Glutamatergic neuron (in vitro differentiated cells): ENCODE data around the gene TYRO3. TPM values are rescaled to one million over a fixed set of nuclear protein-coding genes. Genes with fewer than 3 reads are reported as not detected.

Source experiments
- DNase-seq: peaks from one replicate; pipeline ENCODE4 v3.0.0; 2022
- H3K27ac Mint-ChIP-seq: one replicate; pipeline ENCODE4 v1.8.0; 2020; ENCODE audit warnings: mild to moderate bottlenecking, mixed read lengths, inconsistent platforms; ENCODE audit not compliant: unreplicated experiment
- H3K27me3 Mint-ChIP-seq: one replicate; pipeline ENCODE4 v1.8.0; 2020; ENCODE audit warnings: mild to moderate bottlenecking, moderate library complexity, mixed read lengths, inconsistent platforms; ENCODE audit not compliant: unreplicated experiment
- H3K36me3 Mint-ChIP-seq: one replicate; pipeline ENCODE4 v1.8.0; 2020; ENCODE audit warnings: mild to moderate bottlenecking, mixed read lengths, inconsistent platforms; ENCODE audit not compliant: unreplicated experiment
- H3K4me1 Mint-ChIP-seq: one replicate; pipeline ENCODE4 v1.8.0; 2020; ENCODE audit warnings: mild to moderate bottlenecking, low read depth, mixed read lengths, inconsistent platforms; ENCODE audit not compliant: unreplicated experiment
- H3K4me3 Mint-ChIP-seq: one replicate; pipeline ENCODE4 v1.8.0; 2020; ENCODE audit warnings: mild to moderate bottlenecking, mixed read lengths, inconsistent platforms; ENCODE audit not compliant: unreplicated experiment
- H3K9me3 Mint-ChIP-seq: one replicate; pipeline ENCODE4 v1.8.0; 2020; ENCODE audit warnings: mild to moderate bottlenecking, moderate library complexity, mixed read lengths, inconsistent platforms; ENCODE audit not compliant: unreplicated experiment
- CTCF ChIP-seq: fragments of 200-600 bp; sonication (generic); IDR thresholded peaks from one replicate; pipeline ENCODE4 v1.5.0; 2021; ENCODE audit not compliant: partially characterized antibody, unreplicated experiment
- total RNA-seq: library from RNA; stranded (reverse); fragmentation: NEBNext Ultra II Directional; extraction: Animal tissue kit (Norgen Biotek cat#: 25700); gene quantifications from one replicate; pipeline ENCODE4 v1.2.1, GENCODE V29; 2021; ENCODE audit not compliant: unreplicated experiment

Gene TYRO3
- total RNA-seq, 1 donor from 2014 or later = 5.1 TPM

GRCh38 chr15:41564286-41564959, 5.4 kb downstream of the TYRO3 start:
- peak; percentile 62 for DNase-seq
- Mint-ChIP-seq H3K4me1 (peaks cover 25% of the 10 kb centered on the region), H3K9me3 (no peaks in the 10 kb centered on the region), H3K27ac (no peak overlapping the region), H3K36me3 (no peaks in the 10 kb centered on the region), H3K4me3 (peak overlapping the region; percentile 61), H3K27me3 (peaks cover 12% of the 10 kb centered on the region)
- TF ChIP-seq CTCF = no peak

GRCh38 chr15:41564960-41565502, 6.0 kb downstream of the TYRO3 start:
- no peaks in the 10 kb centered on the region for H3K36me3 Mint-ChIP-seq
- no peak for TF ChIP-seq CTCF
- DNase-seq = no peak
- peaks cover 11% of the 10 kb centered on the region for H3K27me3 Mint-ChIP-seq
- H3K4me1 Mint-ChIP-seq = peaks cover 25% of the 10 kb centered on the region
- peak overlapping the region; percentile 61 for H3K4me3 Mint-ChIP-seq
- no peak overlapping the region for H3K27ac Mint-ChIP-seq
- no peaks in the 10 kb centered on the region for H3K9me3 Mint-ChIP-seq

- no peaks in the 10 kb centered on the region for H3K9me3 Mint-ChIP-seq
- no peaks in the 10 kb centered on the region for H3K36me3 Mint-ChIP-seq
- no peak for DNase-seq
- TF ChIP-seq CTCF = no peak
- no peak overlapping the region for H3K27ac Mint-ChIP-seq
- H3K4me1 Mint-ChIP-seq = peaks cover 25% of the 10 kb centered on the region
- no peak overlapping the region for H3K4me3 Mint-ChIP-seq
- H3K27me3 Mint-ChIP-seq = peaks cover 9% of the 10 kb centered on the region
Measured at GRCh38 chr15:41565702-41566101, 6.7 kb downstream of the TYRO3 start.

GRCh38 chr15:41566121-41566885, 7.3 kb downstream of the TYRO3 start:
- no peak overlapping the region for H3K4me3 Mint-ChIP-seq
- no peak overlapping the region for H3K27ac Mint-ChIP-seq
- H3K4me1 Mint-ChIP-seq = peaks cover 25% of the 10 kb centered on the region
- TF ChIP-seq CTCF = no peak
- H3K36me3 Mint-ChIP-seq = no peaks in the 10 kb centered on the region
- peaks cover 9% of the 10 kb centered on the region for H3K27me3 Mint-ChIP-seq
- H3K9me3 Mint-ChIP-seq = no peaks in the 10 kb centered on the region
- no peak for DNase-seq

- H3K27ac Mint-ChIP-seq = no peak overlapping the region
- no peak for DNase-seq
- H3K27me3 Mint-ChIP-seq = peaks cover 9% of the 10 kb centered on the region
- H3K9me3 Mint-ChIP-seq = no peaks in the 10 kb centered on the region
- peaks cover 22% of the 10 kb centered on the region for H3K4me1 Mint-ChIP-seq
- no peak for TF ChIP-seq CTCF
- H3K36me3 Mint-ChIP-seq = no peaks in the 10 kb centered on the region
- no peak overlapping the region for H3K4me3 Mint-ChIP-seq
Measured at GRCh38 chr15:41567261-41567660, 8.2 kb downstream of the TYRO3 start.
